ENCODE measurements around the gene SLC25A53. TPM values are rescaled to one million over a fixed set of nuclear protein-coding genes. Genes with fewer than 3 reads are reported as not detected.

The SLC25A53 gene, protein sequence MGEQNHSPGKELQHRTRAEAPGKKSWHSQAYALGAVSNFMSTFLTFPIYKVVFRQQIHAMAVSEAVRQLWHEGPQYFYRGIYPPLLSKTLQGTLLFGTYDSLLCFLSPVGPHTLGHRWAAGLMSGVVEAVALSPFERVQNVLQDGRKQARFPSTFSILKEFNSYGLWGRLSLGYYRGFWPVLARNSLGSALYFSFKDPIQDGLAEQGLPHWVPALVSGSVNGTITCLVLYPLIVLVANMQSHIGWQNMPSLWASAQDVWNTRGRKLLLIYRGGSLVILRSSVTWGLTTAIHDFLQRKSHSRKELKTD
- total RNA-seq = 3.0 and 5.2 TPM in 2 replicates

- DNase-seq (ENCODE audit: low read depth) = no peak
- peak within 1 kb of the TSS; percentile 77 for H3K4me3 ChIP-seq (ENCODE audit: low read depth, low read length)
- no peak for TF ChIP-seq CTCF (conservative IDR thresholded peaks at IDR 0.05; ENCODE audit: low read depth, low read length)
Measured at GRCh38 chrX:104156630-104157529, at the start of gene SLC25A53. SLC25A53 (minus strand) TSS chrX:104157009; CDS start chrX:104105257, 51,752 bp downstream.

DNA sequence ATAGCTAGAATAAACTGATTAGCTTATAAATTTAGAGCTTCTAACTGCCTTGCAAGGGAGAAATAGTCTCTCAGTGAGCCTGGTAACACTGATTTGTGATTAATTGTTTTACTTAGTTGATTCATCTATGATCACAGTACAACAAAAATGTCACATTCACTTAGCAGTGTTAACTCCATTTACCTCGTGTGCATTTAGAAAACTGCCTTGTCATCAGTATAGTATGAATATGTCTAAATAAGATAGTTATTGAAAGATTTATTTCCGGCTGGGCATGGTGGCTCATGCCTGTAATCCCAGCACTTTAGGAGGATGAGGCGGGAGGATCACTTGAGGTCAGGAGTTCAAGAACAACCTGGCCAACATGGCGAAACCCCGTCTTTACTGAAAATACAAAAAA, 48.7 kb upstream of the SLC25A53 start:
- no peak for TF ChIP-seq CTCF (conservative IDR thresholded peaks at IDR 0.05; ENCODE audit: low read depth, low read length)
- H3K4me3 ChIP-seq (ENCODE audit: low read depth, low read length) = no peak overlapping the region
- no peak for DNase-seq (ENCODE audit: low read depth)

DNA sequence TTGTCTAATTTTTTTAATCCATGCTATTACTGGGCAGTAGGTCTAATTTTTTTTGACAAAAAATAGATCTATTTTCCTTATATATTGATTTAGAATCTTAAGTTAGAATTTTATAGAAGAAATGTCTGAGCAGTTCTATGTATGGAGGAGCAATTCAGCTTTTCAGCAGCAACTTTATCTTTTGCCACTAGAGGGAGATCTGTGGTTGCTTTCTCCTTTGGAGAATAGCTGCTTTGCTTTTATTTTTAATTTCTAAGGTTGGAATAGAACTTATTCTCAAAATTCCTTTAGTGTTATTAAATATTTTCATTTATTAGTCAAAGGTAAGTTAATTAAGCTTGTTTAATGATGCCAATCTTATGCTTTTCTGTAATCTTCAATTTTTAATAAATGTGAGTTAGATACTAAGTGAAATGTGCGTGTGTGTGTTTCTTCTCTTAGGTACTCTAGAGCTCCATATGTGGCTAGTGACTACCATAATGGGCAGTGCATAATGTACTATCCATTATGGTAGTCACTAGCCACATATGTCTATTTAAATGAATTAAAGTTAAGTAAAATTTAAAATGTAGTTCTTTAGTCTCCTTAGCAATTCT, 38.8 kb upstream of the SLC25A53 start:
- TF ChIP-seq CTCF (conservative IDR thresholded peaks at IDR 0.05; ENCODE audit: low read depth, low read length) = peak; percentile 68
- DNase-seq (ENCODE audit: low read depth) = no peak
- no peak overlapping the region for H3K4me3 ChIP-seq (ENCODE audit: low read depth, low read length)

GRCh38 chrX:104195013-104195412, 38.2 kb upstream of the SLC25A53 start:
- DNase-seq (ENCODE audit: low read depth) = no peak
- H3K4me3 ChIP-seq (ENCODE audit: low read depth, low read length) = no peak overlapping the region
- no peak for TF ChIP-seq CTCF (conservative IDR thresholded peaks at IDR 0.05; ENCODE audit: low read depth, low read length)

DNA sequence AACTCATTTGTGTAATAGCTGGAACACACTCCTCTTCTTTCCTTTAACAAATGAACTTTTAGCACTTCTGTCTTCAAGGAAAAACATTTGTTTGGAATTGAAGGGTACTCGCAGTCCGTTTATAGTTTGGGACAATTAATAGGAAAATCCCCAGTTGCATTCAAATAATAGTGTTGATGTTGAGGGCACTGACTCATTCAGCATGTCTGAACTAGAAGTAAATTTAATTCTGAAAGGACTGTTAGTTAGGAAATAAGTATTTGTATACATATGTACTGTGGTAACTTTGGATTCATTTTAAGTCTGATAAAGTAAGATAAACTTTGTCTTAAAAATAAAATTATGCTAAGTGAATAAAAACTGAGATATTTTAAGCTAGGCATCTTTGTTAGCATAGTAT, 36.7 kb upstream of the SLC25A53 start:
- TF ChIP-seq CTCF (conservative IDR thresholded peaks at IDR 0.05; ENCODE audit: low read depth, low read length) = no peak
- DNase-seq (ENCODE audit: low read depth) = no peak
- H3K4me3 ChIP-seq (ENCODE audit: low read depth, low read length) = no peak overlapping the region

DNA sequence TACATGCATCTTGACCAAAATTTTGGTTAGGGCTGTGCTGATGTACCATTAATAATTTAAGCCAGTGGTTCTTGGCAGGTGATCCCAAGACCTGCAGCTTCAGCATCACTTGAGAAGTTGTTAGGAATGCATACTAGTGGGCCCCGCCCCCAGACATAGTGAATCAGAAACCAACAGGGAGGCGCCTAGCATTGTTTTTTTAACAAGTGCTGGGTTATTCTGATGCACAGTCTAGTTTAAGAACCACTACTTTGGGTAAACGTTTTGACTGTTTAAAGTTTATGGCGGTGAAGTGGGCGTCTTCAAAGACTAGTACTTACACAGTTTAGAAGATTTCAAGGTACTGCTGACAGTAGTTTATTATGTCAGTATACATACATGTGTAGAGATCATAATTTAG, 33.0 kb upstream of the SLC25A53 start:
- TF ChIP-seq CTCF (conservative IDR thresholded peaks at IDR 0.05; ENCODE audit: low read depth, low read length) = no peak
- H3K4me3 ChIP-seq (ENCODE audit: low read depth, low read length) = no peak overlapping the region
- DNase-seq (ENCODE audit: low read depth) = no peak
